ENCODE results near the gene GPATCH1. TPM values are rescaled to one million over a fixed set of nuclear protein-coding genes. Genes with fewer than 3 reads are reported as not detected.

The GPATCH1 gene
- total RNA-seq, 2 experiments from 2014 or later = 14.7 to 14.9 TPM

DNA sequence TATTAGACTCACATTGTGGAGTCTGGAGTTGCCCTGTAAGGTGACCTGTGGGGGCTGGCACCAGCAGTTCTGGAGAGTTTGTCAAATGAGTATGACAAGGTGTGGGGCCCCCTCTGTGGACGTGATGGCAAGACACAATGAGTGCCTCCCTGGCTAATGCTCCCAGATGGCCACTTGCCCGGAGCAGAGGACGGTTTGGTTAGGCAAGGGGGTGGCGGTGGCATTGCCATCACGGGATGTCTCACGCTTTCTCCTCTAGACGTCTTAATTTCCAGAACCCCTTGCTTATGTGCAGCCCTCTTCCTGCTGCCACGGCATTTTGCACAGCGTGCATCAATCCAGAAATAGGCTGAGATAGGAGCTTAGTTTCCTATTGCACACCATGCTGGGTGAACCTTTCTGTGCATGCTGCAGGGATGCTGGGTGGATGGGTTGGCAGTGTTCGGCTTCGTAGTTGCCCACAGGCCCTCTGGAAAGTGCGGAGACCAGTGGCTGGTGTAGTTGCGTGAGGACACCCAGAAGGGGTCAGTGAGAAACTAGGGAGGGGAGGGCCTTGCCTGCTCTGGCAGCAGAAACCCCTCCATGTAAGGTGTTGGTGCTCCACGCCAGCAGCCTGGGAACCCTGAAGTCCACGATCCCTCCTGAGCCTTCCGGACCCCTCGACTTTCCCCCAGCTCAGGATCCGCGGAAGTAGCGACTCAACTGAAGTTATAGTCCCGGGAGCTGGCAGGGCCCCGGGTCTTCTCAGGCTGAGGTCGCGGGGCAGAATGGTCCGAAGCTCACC is 95.1 kb downstream of the GPATCH1 start:
- CTCF ChIA-PET = interaction anchor here (0.6 to 5.3 kb wide), 15 partner anchors 10 to 238 kb away, joined by 3 to 58 read pairs (median 5); no protein-coding TSS in a partner anchor
- H3K27me3 Mint-ChIP-seq = peaks cover 2% of the 10 kb centered on the region
- peak overlapping the region; percentile 95 for H3K27ac Mint-ChIP-seq
- peak overlapping the region; percentile 91 for H3K4me3 Mint-ChIP-seq
- POLR2A ChIA-PET = interaction anchor here (0.6 to 1.9 kb wide), 3 partner anchors 16 to 41 kb away, joined by 3 to 12 read pairs (median 3); no protein-coding TSS in a partner anchor
- peaks cover 6% of the 10 kb centered on the region for H3K36me3 Mint-ChIP-seq (ENCODE audit: low read depth)
- peak; percentile 33 for DNase-seq
- no peaks in the 10 kb centered on the region for H3K9me3 Mint-ChIP-seq
- H3K4me1 Mint-ChIP-seq = peaks cover 36% of the 10 kb centered on the region

DNA sequence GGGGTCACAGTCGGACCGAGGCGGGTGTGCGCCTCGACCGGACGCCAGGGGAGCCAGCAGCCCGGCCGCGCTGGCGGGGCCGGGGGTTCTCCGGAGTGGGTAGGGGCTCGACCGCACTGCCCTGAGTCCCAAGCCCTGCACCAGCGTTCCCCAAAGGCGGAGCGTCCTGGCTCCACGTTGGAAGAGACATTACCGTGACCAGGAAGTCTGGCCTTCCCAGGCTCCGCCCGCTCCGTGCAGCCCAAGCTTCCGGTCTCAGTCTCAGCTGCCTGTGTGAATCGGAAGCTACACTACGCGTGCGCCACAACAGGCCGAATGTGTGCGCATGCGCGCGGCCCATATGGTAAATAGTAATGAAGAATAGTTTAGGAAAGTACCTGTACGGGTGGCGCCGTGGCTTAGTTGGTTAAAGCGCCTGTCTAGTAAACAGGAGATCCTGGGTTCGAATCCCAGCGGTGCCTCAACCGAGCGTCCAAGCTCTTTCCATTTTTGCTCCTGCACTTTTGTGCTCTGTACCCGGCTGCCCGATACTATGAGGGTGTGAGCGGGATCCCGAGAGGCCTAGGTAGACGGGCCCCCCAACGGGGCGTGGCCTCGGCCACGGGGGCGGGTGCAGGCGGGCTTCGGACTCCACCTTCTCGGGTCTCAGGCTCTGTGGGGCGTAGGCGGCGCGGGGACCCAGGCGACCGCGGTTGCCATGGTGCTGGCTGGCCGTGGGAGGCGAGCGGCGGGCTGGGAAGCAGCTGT is 95.9 kb downstream of the GPATCH1 start:
- peaks cover 36% of the 10 kb centered on the region for H3K4me1 Mint-ChIP-seq
- H3K36me3 Mint-ChIP-seq (ENCODE audit: low read depth) = peaks cover 6% of the 10 kb centered on the region
- CTCF ChIA-PET = interaction anchor here (0.6 to 5.3 kb wide), 15 partner anchors 9 to 239 kb away, joined by 3 to 58 read pairs (median 5); no protein-coding TSS in a partner anchor
- H3K27ac Mint-ChIP-seq = peak overlapping the region; percentile 95
- H3K4me3 Mint-ChIP-seq = peak overlapping the region; percentile 91
- peaks cover 2% of the 10 kb centered on the region for H3K27me3 Mint-ChIP-seq
- no peaks in the 10 kb centered on the region for H3K9me3 Mint-ChIP-seq
- POLR2A ChIA-PET = interaction anchor here (0.6 to 1.9 kb wide), 4 partner anchors 13 to 42 kb away, joined by 3 to 12 read pairs (median 3); no protein-coding TSS in a partner anchor
- peak; percentile 95 for DNase-seq

DNA sequence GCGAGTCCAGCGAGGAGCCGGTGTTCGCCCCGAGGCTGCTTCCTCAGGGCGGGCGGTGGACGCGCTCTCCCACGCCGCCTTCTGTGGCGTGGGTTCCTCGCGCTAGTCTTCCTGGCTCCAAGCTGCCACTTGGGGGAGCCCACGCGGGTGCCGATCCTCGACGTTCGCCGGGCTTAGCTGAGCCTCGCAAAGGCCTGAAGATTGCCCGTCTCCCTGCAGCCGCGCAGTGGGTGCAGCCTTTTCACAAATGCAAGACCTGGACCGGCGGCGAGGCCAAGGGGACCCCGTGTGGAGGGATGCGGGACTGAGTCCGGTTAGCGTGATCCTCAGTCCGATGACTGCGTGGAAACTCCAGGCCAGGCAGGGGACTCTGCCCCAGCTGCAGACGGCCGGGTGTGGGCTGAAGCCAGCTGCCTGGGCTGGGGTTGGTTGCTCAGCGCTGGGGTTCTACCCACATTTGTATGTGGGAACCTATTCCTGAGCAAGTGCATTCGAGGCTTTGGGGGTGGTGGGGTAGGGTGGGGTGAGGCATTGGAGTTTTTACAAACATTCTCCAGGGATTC is 96.5 kb downstream of the GPATCH1 start:
- peak; percentile 77 for DNase-seq
- POLR2A ChIA-PET = interaction anchor here (0.6 to 1.9 kb wide), 2 partner anchors 14 to 18 kb away, joined by 3 to 12 read pairs; no protein-coding TSS in a partner anchor
- CTCF ChIA-PET = interaction anchor here (0.8 to 5.3 kb wide), 13 partner anchors 9 to 230 kb away, joined by 3 to 58 read pairs (median 6); no protein-coding TSS in a partner anchor
- Mint-ChIP-seq H3K36me3 (ENCODE audit: low read depth) (peaks cover 4% of the 10 kb centered on the region), H3K27ac (peak overlapping the region; percentile 95), H3K4me1 (peaks cover 34% of the 10 kb centered on the region), H3K4me3 (peak overlapping the region; percentile 91), H3K27me3 (peaks cover 2% of the 10 kb centered on the region), H3K9me3 (no peaks in the 10 kb centered on the region)

Other genes starting within 250 kb of the GPATCH1 start
- gene SLC7A9, start 211.4 kb upstream of the GPATCH1 start, total RNA-seq = under 1 TPM; 0.27 to 0.45 TPM
- gene CEP89, start 109.2 kb upstream of the GPATCH1 start, total RNA-seq = 10 to 100 TPM; 18.7 to 25.9 TPM
- 1 to 10 TPM; 7.3 to 8.3 TPM for gene FAAP24, start 108.9 kb upstream of the GPATCH1 start, total RNA-seq
- 1 to 10 TPM; 1.4 TPM for gene RHPN2, start 16.3 kb upstream of the GPATCH1 start, total RNA-seq
- under 1 TPM in 1 of 2 experiments, not detected in 1; 0.27 TPM for gene WDR88, start 50.9 kb downstream of the GPATCH1 start, total RNA-seq
- gene LRP3, start 113.1 kb downstream of the GPATCH1 start, total RNA-seq = under 1 TPM; 0.08 to 0.20 TPM
- gene SLC7A10, start 144.7 kb downstream of the GPATCH1 start, total RNA-seq = not detected
- under 1 TPM; 0.10 TPM for gene CEBPA, start 221.4 kb downstream of the GPATCH1 start, total RNA-seq